Neural cell (in vitro differentiated cells): ENCODE data around the gene LDB2.

ENCODE experiments used
- EZH2 ChIP-seq: fragments of 200-600, 300-800 bp; shearing (Covaris generic), sonication (generic); IDR thresholded peaks from 2 replicates; pipeline ENCODE4 v1.6.1; 2014; ENCODE audit warnings: antibody characterized with exemption, low read length, borderline replicate concordance, mild to moderate bottlenecking; ENCODE audit not compliant: insufficient read depth, poor library complexity, severe bottlenecking
- MXI1 ChIP-seq: fragments of 450-650 bp; conservative IDR thresholded peaks from 2 replicates; pipeline ENCODE4 v1.6.1; 2014; ENCODE audit warnings: antibody characterized with exemption, mild to moderate bottlenecking; ENCODE audit not compliant: poor library complexity, severe bottlenecking
- POLR2AphosphoS5 ChIP-seq: IDR thresholded peaks from 2 replicates; pipeline ENCODE4 v1.6.1; 2012
- RAD21 ChIP-seq: fragments of 450-650 bp; conservative IDR thresholded peaks from 2 replicates; pipeline ENCODE4 v1.6.1; 2014; ENCODE audit warnings: antibody characterized with exemption, mild to moderate bottlenecking, moderate library complexity
- SMC3 ChIP-seq: fragments of 450-650 bp; conservative IDR thresholded peaks from 2 replicates; pipeline ENCODE4 v1.6.1; 2014; ENCODE audit warnings: antibody characterized with exemption, mild to moderate bottlenecking, moderate library complexity; ENCODE audit not compliant: poor library complexity
- TF ChIP-seq, protein P1 (sequence below): fragments of 450-650 bp; IDR thresholded peaks from 2 replicates; pipeline ENCODE4 v1.5.1; 2014; ENCODE audit warnings: antibody characterized with exemption, mild to moderate bottlenecking, moderate library complexity; ENCODE audit not compliant: poor library complexity, severe bottlenecking
- TF ChIP-seq, protein P2 (sequence below): IDR thresholded peaks from 2 replicates; pipeline ENCODE4 v1.6.1; 2012; ENCODE audit warnings: borderline replicate concordance

DNA sequence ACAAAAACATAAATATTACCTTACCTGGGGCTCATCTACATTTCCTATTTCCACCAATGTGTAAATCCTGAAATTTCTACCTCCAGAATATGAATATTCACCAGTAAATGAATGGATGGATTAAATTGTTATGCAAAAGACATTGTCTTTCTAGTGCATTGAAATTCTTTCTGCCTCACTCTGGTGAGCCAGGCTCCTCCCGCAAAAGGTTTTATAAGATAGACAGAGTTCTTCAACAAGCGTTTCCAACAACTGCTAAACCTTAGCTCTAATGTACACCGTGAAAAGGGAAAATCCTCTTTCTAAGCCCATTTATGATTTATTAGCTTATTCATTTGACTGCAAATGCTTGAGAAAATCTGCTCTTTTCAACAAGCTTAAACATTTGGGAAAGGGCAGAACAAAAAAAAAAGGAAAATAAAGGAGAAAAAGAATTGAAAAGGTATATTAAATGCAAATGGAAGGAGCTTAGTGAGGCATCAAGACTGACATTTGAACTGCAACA, 72.0 kb downstream of the LDB2 start:
- no peak for TF ChIP-seq EZH2
- TF ChIP-seq, protein P1, sequence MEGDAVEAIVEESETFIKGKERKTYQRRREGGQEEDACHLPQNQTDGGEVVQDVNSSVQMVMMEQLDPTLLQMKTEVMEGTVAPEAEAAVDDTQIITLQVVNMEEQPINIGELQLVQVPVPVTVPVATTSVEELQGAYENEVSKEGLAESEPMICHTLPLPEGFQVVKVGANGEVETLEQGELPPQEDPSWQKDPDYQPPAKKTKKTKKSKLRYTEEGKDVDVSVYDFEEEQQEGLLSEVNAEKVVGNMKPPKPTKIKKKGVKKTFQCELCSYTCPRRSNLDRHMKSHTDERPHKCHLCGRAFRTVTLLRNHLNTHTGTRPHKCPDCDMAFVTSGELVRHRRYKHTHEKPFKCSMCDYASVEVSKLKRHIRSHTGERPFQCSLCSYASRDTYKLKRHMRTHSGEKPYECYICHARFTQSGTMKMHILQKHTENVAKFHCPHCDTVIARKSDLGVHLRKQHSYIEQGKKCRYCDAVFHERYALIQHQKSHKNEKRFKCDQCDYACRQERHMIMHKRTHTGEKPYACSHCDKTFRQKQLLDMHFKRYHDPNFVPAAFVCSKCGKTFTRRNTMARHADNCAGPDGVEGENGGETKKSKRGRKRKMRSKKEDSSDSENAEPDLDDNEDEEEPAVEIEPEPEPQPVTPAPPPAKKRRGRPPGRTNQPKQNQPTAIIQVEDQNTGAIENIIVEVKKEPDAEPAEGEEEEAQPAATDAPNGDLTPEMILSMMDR = no peak
- TF ChIP-seq, protein P2, sequence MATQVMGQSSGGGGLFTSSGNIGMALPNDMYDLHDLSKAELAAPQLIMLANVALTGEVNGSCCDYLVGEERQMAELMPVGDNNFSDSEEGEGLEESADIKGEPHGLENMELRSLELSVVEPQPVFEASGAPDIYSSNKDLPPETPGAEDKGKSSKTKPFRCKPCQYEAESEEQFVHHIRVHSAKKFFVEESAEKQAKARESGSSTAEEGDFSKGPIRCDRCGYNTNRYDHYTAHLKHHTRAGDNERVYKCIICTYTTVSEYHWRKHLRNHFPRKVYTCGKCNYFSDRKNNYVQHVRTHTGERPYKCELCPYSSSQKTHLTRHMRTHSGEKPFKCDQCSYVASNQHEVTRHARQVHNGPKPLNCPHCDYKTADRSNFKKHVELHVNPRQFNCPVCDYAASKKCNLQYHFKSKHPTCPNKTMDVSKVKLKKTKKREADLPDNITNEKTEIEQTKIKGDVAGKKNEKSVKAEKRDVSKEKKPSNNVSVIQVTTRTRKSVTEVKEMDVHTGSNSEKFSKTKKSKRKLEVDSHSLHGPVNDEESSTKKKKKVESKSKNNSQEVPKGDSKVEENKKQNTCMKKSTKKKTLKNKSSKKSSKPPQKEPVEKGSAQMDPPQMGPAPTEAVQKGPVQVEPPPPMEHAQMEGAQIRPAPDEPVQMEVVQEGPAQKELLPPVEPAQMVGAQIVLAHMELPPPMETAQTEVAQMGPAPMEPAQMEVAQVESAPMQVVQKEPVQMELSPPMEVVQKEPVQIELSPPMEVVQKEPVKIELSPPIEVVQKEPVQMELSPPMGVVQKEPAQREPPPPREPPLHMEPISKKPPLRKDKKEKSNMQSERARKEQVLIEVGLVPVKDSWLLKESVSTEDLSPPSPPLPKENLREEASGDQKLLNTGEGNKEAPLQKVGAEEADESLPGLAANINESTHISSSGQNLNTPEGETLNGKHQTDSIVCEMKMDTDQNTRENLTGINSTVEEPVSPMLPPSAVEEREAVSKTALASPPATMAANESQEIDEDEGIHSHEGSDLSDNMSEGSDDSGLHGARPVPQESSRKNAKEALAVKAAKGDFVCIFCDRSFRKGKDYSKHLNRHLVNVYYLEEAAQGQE = no peak
- no peak for TF ChIP-seq SMC3
- no peak for TF ChIP-seq POLR2AphosphoS5
- no peak for TF ChIP-seq MXI1
- TF ChIP-seq RAD21 = no peak
